Measurements from ENCODE around the gene CAMK2N1. TPM values are rescaled to one million over a fixed set of nuclear protein-coding genes. Genes with fewer than 3 reads are reported as not detected.

The CAMK2N1 gene
- total and polyA plus RNA-seq, 2 of the 13 experiments (the other 11 are each of a cell fraction or from before 2014, with no cell fraction given) = 38.0 to 38.6 TPM

DNA sequence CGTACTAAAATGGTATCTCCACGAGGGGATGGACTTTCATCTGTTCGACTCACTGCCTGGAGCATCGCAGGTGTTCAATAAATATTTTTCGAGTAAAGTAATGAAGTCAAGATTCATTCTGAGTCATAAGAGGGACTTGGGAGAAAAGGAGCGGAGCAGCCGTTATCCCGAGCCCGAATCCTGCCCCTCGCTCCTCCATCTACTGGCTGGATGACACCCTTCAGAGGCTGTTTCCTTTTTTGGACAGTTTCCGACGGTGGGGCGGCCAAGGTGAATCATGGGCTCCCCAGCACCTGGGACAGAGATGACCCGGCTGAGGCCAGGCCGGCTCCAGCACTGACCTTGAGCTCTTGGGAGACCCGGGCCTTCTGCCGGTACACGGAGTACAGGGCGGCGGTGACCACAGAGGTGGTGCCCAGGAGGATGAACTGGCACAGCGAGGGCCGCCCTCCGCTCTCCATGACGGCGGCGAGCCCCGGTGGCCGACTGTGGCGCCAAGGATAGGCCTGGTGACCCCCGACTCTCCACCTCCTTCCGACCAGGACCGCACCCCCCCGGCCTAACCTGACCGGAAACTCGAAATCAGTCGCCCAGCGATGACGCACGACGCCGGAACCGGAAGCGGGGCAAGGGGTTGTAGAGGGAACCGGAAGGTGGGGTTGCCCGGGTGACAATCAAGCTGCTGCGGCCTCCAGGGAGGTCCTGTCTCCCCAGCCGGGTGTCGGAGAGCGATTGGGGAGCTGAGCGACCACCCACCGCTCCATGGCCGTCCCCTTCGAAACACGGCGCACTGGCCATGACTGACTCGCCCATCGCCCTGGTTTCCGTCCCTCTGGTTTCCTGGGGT lies 21.8 kb upstream of the CAMK2N1 start, which contains the start of gene MUL1 (continued):
- TF ChIP-seq ZC3H4 (CRISPR knock-in tag; IDR thresholded peaks at IDR 0.05; ENCODE audit: borderline replicate concordance) (0 out of 2 replicates have a peak, but pooled peaks have one; percentile 31), ZFP37 (CRISPR knock-in tag; IDR thresholded peaks at IDR 0.05; ENCODE audit: borderline replicate concordance) (0 out of 2 replicates have a peak, but pooled peaks have one; percentile 74), ZNF788 (CRISPR knock-in tag; IDR thresholded peaks at IDR 0.05; ENCODE audit: borderline replicate concordance) (peak; percentile 79; the same call in 1 of the 2 replicates), KDM4B (CRISPR knock-in tag; IDR thresholded peaks at IDR 0.05) (no peak; the same call in 1 of the 2 replicates), KDM2A (CRISPR knock-in tag; IDR thresholded peaks at IDR 0.05; ENCODE audit: borderline replicate concordance, low read depth) (peak; percentile 78; the same call in 1 of the 2 replicates), ARID2 (CRISPR knock-in tag; IDR thresholded peaks at IDR 0.05; ENCODE audit: borderline replicate concordance) (0 out of 2 replicates have a peak, but pooled peaks have one; percentile 26), ZNF224 (CRISPR knock-in tag; IDR thresholded peaks at IDR 0.05) (peak; percentile 30; the same call in 1 of the 2 replicates), EHMT2 (IDR thresholded peaks at IDR 0.05; ENCODE audit: borderline replicate concordance, low read depth, low read length) (peak; percentile 72; the same call in 1 of the 2 replicates), DMAP1 (CRISPR knock-in tag; IDR thresholded peaks at IDR 0.05) (peak; percentile 76), HOXA7 (CRISPR knock-in tag; IDR thresholded peaks at IDR 0.05) (no peak), ZNF101 (CRISPR knock-in tag; IDR thresholded peaks at IDR 0.05; ENCODE audit: borderline replicate concordance, low read depth) (no peak), FOXO1 (CRISPR knock-in tag; IDR thresholded peaks at IDR 0.05) (peak; percentile 40; the same call in 1 of the 2 replicates), ZNF432 (CRISPR knock-in tag; IDR thresholded peaks at IDR 0.05; ENCODE audit: borderline replicate concordance) (no peak), GATAD1 (CRISPR knock-in tag; IDR thresholded peaks at IDR 0.05) (peak; percentile 99), PRPF4 (IDR thresholded peaks at IDR 0.05; ENCODE audit: low read depth, low read length, poor library complexity, severe bottlenecking) (no peak)
- TF ChIP-seq, protein P1, sequence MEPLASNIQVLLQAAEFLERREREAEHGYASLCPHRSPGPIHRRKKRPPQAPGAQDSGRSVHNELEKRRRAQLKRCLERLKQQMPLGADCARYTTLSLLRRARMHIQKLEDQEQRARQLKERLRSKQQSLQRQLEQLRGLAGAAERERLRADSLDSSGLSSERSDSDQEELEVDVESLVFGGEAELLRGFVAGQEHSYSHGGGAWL (CRISPR knock-in tag; IDR thresholded peaks at IDR 0.05) = peak; percentile 62
- TF ChIP-seq, protein P2, sequence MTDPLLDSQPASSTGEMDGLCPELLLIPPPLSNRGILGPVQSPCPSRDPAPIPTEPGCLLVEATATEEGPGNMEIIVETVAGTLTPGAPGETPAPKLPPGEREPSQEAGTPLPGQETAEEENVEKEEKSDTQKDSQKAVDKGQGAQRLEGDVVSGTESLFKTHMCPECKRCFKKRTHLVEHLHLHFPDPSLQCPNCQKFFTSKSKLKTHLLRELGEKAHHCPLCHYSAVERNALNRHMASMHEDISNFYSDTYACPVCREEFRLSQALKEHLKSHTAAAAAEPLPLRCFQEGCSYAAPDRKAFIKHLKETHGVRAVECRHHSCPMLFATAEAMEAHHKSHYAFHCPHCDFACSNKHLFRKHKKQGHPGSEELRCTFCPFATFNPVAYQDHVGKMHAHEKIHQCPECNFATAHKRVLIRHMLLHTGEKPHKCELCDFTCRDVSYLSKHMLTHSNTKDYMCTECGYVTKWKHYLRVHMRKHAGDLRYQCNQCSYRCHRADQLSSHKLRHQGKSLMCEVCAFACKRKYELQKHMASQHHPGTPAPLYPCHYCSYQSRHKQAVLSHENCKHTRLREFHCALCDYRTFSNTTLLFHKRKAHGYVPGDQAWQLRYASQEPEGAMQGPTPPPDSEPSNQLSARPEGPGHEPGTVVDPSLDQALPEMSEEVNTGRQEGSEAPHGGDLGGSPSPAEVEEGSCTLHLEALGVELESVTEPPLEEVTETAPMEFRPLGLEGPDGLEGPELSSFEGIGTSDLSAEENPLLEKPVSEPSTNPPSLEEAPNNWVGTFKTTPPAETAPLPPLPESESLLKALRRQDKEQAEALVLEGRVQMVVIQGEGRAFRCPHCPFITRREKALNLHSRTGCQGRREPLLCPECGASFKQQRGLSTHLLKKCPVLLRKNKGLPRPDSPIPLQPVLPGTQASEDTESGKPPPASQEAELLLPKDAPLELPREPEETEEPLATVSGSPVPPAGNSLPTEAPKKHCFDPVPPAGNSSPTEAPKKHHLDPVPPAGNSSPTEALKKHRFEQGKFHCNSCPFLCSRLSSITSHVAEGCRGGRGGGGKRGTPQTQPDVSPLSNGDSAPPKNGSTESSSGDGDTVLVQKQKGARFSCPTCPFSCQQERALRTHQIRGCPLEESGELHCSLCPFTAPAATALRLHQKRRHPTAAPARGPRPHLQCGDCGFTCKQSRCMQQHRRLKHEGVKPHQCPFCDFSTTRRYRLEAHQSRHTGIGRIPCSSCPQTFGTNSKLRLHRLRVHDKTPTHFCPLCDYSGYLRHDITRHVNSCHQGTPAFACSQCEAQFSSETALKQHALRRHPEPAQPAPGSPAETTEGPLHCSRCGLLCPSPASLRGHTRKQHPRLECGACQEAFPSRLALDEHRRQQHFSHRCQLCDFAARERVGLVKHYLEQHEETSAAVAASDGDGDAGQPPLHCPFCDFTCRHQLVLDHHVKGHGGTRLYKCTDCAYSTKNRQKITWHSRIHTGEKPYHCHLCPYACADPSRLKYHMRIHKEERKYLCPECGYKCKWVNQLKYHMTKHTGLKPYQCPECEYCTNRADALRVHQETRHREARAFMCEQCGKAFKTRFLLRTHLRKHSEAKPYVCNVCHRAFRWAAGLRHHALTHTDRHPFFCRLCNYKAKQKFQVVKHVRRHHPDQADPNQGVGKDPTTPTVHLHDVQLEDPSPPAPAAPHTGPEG (CRISPR knock-in tag; IDR thresholded peaks at IDR 0.05) = peak; percentile 74; the same call in 1 of the 2 replicates
- TF ChIP-seq, protein P3, sequence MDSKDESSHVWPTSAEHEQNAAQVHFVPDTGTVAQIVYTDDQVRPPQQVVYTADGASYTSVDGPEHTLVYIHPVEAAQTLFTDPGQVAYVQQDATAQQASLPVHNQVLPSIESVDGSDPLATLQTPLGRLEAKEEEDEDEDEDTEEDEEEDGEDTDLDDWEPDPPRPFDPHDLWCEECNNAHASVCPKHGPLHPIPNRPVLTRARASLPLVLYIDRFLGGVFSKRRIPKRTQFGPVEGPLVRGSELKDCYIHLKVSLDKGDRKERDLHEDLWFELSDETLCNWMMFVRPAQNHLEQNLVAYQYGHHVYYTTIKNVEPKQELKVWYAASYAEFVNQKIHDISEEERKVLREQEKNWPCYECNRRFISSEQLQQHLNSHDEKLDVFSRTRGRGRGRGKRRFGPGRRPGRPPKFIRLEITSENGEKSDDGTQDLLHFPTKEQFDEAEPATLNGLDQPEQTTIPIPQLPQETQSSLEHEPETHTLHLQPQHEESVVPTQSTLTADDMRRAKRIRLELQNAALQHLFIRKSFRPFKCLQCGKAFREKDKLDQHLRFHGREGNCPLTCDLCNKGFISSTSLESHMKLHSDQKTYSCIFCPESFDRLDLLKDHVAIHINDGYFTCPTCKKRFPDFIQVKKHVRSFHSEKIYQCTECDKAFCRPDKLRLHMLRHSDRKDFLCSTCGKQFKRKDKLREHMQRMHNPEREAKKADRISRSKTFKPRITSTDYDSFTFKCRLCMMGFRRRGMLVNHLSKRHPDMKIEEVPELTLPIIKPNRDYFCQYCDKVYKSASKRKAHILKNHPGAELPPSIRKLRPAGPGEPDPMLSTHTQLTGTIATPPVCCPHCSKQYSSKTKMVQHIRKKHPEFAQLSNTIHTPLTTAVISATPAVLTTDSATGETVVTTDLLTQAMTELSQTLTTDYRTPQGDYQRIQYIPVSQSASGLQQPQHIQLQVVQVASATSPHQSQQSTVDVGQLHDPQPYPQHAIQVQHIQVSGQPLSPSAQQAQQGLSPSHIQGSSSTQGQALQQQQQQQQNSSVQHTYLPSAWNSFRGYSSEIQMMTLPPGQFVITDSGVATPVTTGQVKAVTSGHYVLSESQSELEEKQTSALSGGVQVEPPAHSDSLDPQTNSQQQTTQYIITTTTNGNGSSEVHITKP (CRISPR knock-in tag; IDR thresholded peaks at IDR 0.05; ENCODE audit: low read depth) = 0 out of 2 replicates have a peak, but pooled peaks have one; percentile 44
